H9 (cell line): Measurements from ENCODE around the gene PRSS50. TPM values are rescaled to one million over a fixed set of nuclear protein-coding genes. Genes with fewer than 3 reads are reported as not detected.

ENCODE experiments used
- DNase-seq: peaks from one replicate; pipeline ENCODE4 v3.0.0-alpha.2; 2017
- H2AFZ ChIP-seq: one replicate; pipeline ENCODE4 v1.6.1; 2013; ENCODE audit warnings: mild to moderate bottlenecking, low read length, control low read depth, moderate library complexity
- H2AK5ac ChIP-seq: 2 replicates; pipeline ENCODE4 v1.6.1; 2013; ENCODE audit warnings: low read length, control low read depth, mixed read lengths; ENCODE audit not compliant: insufficient read length
- H2BK120ac ChIP-seq: one replicate; pipeline ENCODE4 v1.6.1; 2013; ENCODE audit warnings: low read depth, mild to moderate bottlenecking, low read length, control low read depth, inconsistent platforms; ENCODE audit not compliant: poor library complexity, severe bottlenecking
- H2BK12ac ChIP-seq: 2 replicates; pipeline ENCODE4 v1.6.1; 2013; ENCODE audit warnings: low read length, control low read depth, mixed read lengths, low read depth; ENCODE audit not compliant: insufficient read length
- H2BK15ac ChIP-seq: 2 replicates; pipeline ENCODE4 v1.6.1; 2013; ENCODE audit warnings: low read depth, low read length, control low read depth
- H2BK20ac ChIP-seq: one replicate; pipeline ENCODE4 v1.6.1; 2013; ENCODE audit warnings: low read depth, mild to moderate bottlenecking, low read length, control low read depth, inconsistent platforms; ENCODE audit not compliant: poor library complexity, severe bottlenecking
- H2BK5ac ChIP-seq: 2 replicates; pipeline ENCODE4 v1.6.1; 2013; ENCODE audit warnings: low read length, control low read depth, mixed read lengths; ENCODE audit not compliant: insufficient read length
- H3K14ac ChIP-seq: 2 replicates; pipeline ENCODE4 v1.6.1; 2013; ENCODE audit warnings: low read length, control low read depth; ENCODE audit not compliant: insufficient read depth
- H3K18ac ChIP-seq: 2 replicates; pipeline ENCODE4 v1.6.1; 2013; ENCODE audit warnings: low read depth, mild to moderate bottlenecking, mixed read lengths, low read length, control low read depth; ENCODE audit not compliant: insufficient read length
- H3K23ac ChIP-seq: 2 replicates; pipeline ENCODE4 v1.6.1; 2013; ENCODE audit warnings: low read length, control low read depth, mixed read lengths, low read depth; ENCODE audit not compliant: insufficient read length
- H3K23me2 ChIP-seq: 2 replicates; pipeline ENCODE4 v1.6.1; 2013; ENCODE audit warnings: low read depth, mild to moderate bottlenecking, mixed read lengths, low read length, control low read depth; ENCODE audit not compliant: insufficient read length, poor library complexity, severe bottlenecking
- H3K27ac ChIP-seq: 2 replicates; pipeline ENCODE4 v1.5.1; 2013; ENCODE audit warnings: low read length, control low read depth, mixed read lengths, low read depth; ENCODE audit not compliant: insufficient read length
- H3K27me3 ChIP-seq: 2 replicates; pipeline ENCODE4 v1.6.1; 2013; ENCODE audit warnings: low read length, control low read depth, inconsistent platforms; ENCODE audit not compliant: insufficient read depth
- H3K4ac ChIP-seq: 2 replicates; pipeline ENCODE4 v1.6.1; 2013; ENCODE audit warnings: low read depth, mild to moderate bottlenecking, control low read depth, inconsistent platforms, low read length, moderate library complexity
- H3K4me1 ChIP-seq: 2 replicates; pipeline ENCODE4 v1.6.1; 2013; ENCODE audit warnings: low read length, control low read depth, inconsistent platforms; ENCODE audit not compliant: insufficient read depth
- H3K4me2 ChIP-seq: 2 replicates; pipeline ENCODE4 v1.6.1; 2013; ENCODE audit warnings: low read length, control low read depth, mixed read lengths; ENCODE audit not compliant: insufficient read length, insufficient read depth
- H3K56ac ChIP-seq: 2 replicates; pipeline ENCODE4 v1.6.1; 2013; ENCODE audit warnings: low read depth, mild to moderate bottlenecking, mixed read lengths, low read length, control low read depth; ENCODE audit not compliant: insufficient read length
- H3K79me1 ChIP-seq: 2 replicates; pipeline ENCODE4 v1.6.1; 2013; ENCODE audit warnings: low read depth, mild to moderate bottlenecking, moderate library complexity, low read length, control low read depth, inconsistent platforms; ENCODE audit not compliant: insufficient read depth, poor library complexity, severe bottlenecking
- H3K79me2 ChIP-seq: 2 replicates; pipeline ENCODE4 v1.6.1; 2013; ENCODE audit warnings: low read length, control low read depth, inconsistent platforms; ENCODE audit not compliant: insufficient read depth
- H3K9ac ChIP-seq: 2 replicates; pipeline ENCODE4 v1.6.1; 2013; ENCODE audit warnings: low read length, control low read depth, mixed read lengths; ENCODE audit not compliant: insufficient read length; ENCODE audit errors: extremely low read depth
- H3K9me3 ChIP-seq: one replicate; pipeline ENCODE4 v1.6.1; 2013; ENCODE audit warnings: low read depth, low read length, inconsistent platforms; ENCODE audit not compliant: control insufficient read depth
- H3T11ph ChIP-seq: one replicate; pipeline ENCODE4 v1.6.1; 2013; ENCODE audit warnings: mild to moderate bottlenecking, low read length, control low read depth, inconsistent platforms
- H4K20me1 ChIP-seq: one replicate; pipeline ENCODE4 v1.6.1; 2013; ENCODE audit not compliant: control insufficient read depth, insufficient read length, insufficient read depth
- H4K5ac ChIP-seq: 2 replicates; pipeline ENCODE4 v1.6.1; 2013; ENCODE audit warnings: low read depth, mild to moderate bottlenecking, mixed read lengths, low read length, control low read depth; ENCODE audit not compliant: insufficient read length
- H4K8ac ChIP-seq: replicated peaks from 2 replicates; pipeline ENCODE4 v1.6.1; 2013; ENCODE audit warnings: low read length, control low read depth, mixed read lengths, low read depth; ENCODE audit not compliant: insufficient read length
- H4K91ac ChIP-seq: 2 replicates; pipeline ENCODE4 v1.6.1; 2013; ENCODE audit warnings: low read depth, mild to moderate bottlenecking, moderate library complexity, mixed read lengths, low read length, control low read depth; ENCODE audit not compliant: insufficient read length
- H3K27ac Mint-ChIP-seq, 3 experiments: 2 replicates in 2 of 3; 3 replicates in 1 of 3; pipeline ENCODE4 v1.8.0; 2020 to 2021; ENCODE audit warnings: mixed read lengths in 3 of 3, mild to moderate bottlenecking in 1 of 3, moderate library complexity in 1 of 3
- H3K27me3 Mint-ChIP-seq: 2 replicates; pipeline ENCODE4 v1.8.0; 2021; ENCODE audit warnings: low read depth, mild to moderate bottlenecking, moderate library complexity, mixed read lengths
- H3K36me3 Mint-ChIP-seq, 3 experiments: 2 replicates in 2 of 3; 3 replicates in 1 of 3; pipeline ENCODE4 v1.8.0; 2020 to 2021; ENCODE audit warnings: low read depth in 3 of 3, mixed read lengths in 3 of 3; ENCODE audit not compliant: insufficient read depth in 1 of 3
- H3K4me1 Mint-ChIP-seq, 2 experiments: 2 replicates each; pipeline ENCODE4 v1.8.0; 2020; ENCODE audit warnings: mixed read lengths in 2 of 2
- H3K4me3 Mint-ChIP-seq, 2 experiments: 2 replicates in 1 of 2; 3 replicates in 1 of 2; pipeline ENCODE4 v1.8.0; 2020 to 2021; ENCODE audit warnings: mild to moderate bottlenecking in 2 of 2, mixed read lengths in 2 of 2, moderate library complexity in 1 of 2
- H3K9me3 Mint-ChIP-seq, 2 experiments: 2 replicates in 1 of 2; 3 replicates in 1 of 2; pipeline ENCODE4 v1.8.0; 2020; ENCODE audit warnings: mild to moderate bottlenecking in 2 of 2, mixed read lengths in 2 of 2, moderate library complexity in 1 of 2
- CTCF ChIP-seq: fragments of 200-600 bp; sonication (generic); conservative IDR thresholded peaks from 3 replicates; pipeline ENCODE4 v1.8.0; 2021; ENCODE audit warnings: antibody characterized with exemption, mild to moderate bottlenecking
- WGBS: extraction: QIAGEN DNeasy Blood & Tissue Kit; methylation state at CpG from one replicate; pipeline ENCODE4 v1.1.7; 2013; ENCODE audit warnings: missing lambda C conversion rate, low lambda C conversion rate, mixed read lengths; ENCODE audit not compliant: insufficient read length; ENCODE audit errors: extremely low coverage; 5-methylcytosine and 5-hydroxymethylcytosine counted together
- total RNA-seq: library from RNA; stranded (reverse); gene quantifications from 2 replicates; pipeline ENCODE4 v1.2.1, GENCODE V29; 2021

PRSS50 gene
- total RNA-seq, 1 experiment from 2014 or later: 0.24 TPM

- H3K27me3 Mint-ChIP-seq: peaks cover 14% of the 10 kb centered on the region
- Histone ChIP-seq H4K8ac (no peak overlapping the region), H2BK120ac (no peak overlapping the region), H2BK20ac (no peak overlapping the region), H3K18ac (no peak overlapping the region), H3K27ac (no peak overlapping the region), H3K27me3 (peaks cover 2% of the 10 kb centered on the region; the same call in 1 of the 2 replicates), H4K20me1 (no peaks in the 10 kb centered on the region), H3T11ph (no peak overlapping the region), H3K9me3 (no peaks in the 10 kb centered on the region), H3K4me1 (no peaks in the 10 kb centered on the region), H3K23ac (no peak overlapping the region), H3K9ac (no peak overlapping the region), H2BK12ac (no peak overlapping the region), H2BK15ac (no peak overlapping the region), H3K4ac (no peak overlapping the region), H3K14ac (no peak overlapping the region), H3K4me2 (no peak overlapping the region), H3K56ac (no peak overlapping the region), H4K91ac (no peak overlapping the region), H2AFZ (no peak overlapping the region), H3K23me2 (no peaks in the 10 kb centered on the region), H2AK5ac (no peak overlapping the region), H3K79me2 (no peaks in the 10 kb centered on the region), H2BK5ac (no peak overlapping the region), H3K79me1 (no peaks in the 10 kb centered on the region), H4K5ac (no peak overlapping the region)
- WGBS: no CpG with 5 or more reads among the region's 7 CpGs
- H3K4me3 Mint-ChIP-seq: no peak overlapping the region
- DNase-seq: no peak
- peaks cover 11 to 15% of the 10 kb centered on the region in 2 experiments for H3K4me1 Mint-ChIP-seq
- no peaks in the 10 kb centered on the region for H3K9me3 Mint-ChIP-seq
- H3K27ac Mint-ChIP-seq: no peak overlapping the region
- no peak for TF ChIP-seq CTCF
- no peaks in the 10 kb centered on the region for H3K36me3 Mint-ChIP-seq
Observed at GRCh38 chr3:46707601-46708011, 10.1 kb downstream of the PRSS50 start.
